IMR-90 (cell line): Measurements from ENCODE around the gene AP2M1. TPM values are rescaled to one million over a fixed set of nuclear protein-coding genes. Genes with fewer than 3 reads are reported as not detected.

Experiments used
- ATAC-seq: fragments of 200-7000 bp; cut with Tn5 transposase; 2 replicates; pipeline ENCODE4 v1.9.1; 2020; ENCODE audit warnings: low read depth, mild to moderate bottlenecking, moderate library complexity
- BruUV-seq: library from RNA; stranded (reverse); fragments of 400-500 nt; replicated peaks from 2 replicates; lab custom pipeline; 2021; lab: Mats Ljungman, UMichigan
- CTCF ChIA-PET: fragments of 300-600 bp; formaldehyde crosslinking; extraction: SDS; loops from one replicate; lab custom pipeline; 2021; ENCODE audit warnings: antibody characterized with exemption; lab: Yijun Ruan, JAX
- POLR2A ChIA-PET: fragments of 300-600 bp; sonication (Branson Sonifier 250); formaldehyde crosslinking; loops from one replicate; lab custom pipeline; 2022; ENCODE audit warnings: antibody characterized with exemption; ENCODE audit not compliant: unreplicated experiment; lab: Charles Lee
- DNase-seq: peaks from one replicate; pipeline ENCODE4 v3.0.0; 2013
- H2AFZ ChIP-seq: replicated peaks from 2 replicates; pipeline ENCODE3; 2013; ENCODE audit warnings: low read length, mild to moderate bottlenecking; ENCODE audit not compliant: poor library complexity
- H2AK5ac ChIP-seq: 2 replicates; pipeline ENCODE4 v1.6.1; 2013; ENCODE audit warnings: low read depth, low read length, inconsistent platforms
- H2AK9ac ChIP-seq: replicated peaks from 2 replicates; pipeline ENCODE3; 2013; ENCODE audit warnings: mild to moderate bottlenecking, low read depth, low read length, moderate library complexity; ENCODE audit not compliant: poor library complexity
- H2BK120ac ChIP-seq: 2 replicates; pipeline ENCODE4 v1.6.1; 2013; ENCODE audit warnings: low read depth, low read length, inconsistent platforms
- H2BK15ac ChIP-seq: 3 replicates; pipeline ENCODE4 v1.6.1; 2013; ENCODE audit warnings: low read depth, low read length, inconsistent platforms
- H2BK20ac ChIP-seq: 2 replicates; pipeline ENCODE4 v1.6.1; 2013; ENCODE audit warnings: low read depth, mild to moderate bottlenecking, inconsistent platforms, low read length, moderate library complexity
- H2BK5ac ChIP-seq: 2 replicates; pipeline ENCODE4 v1.6.1; 2013; ENCODE audit warnings: mild to moderate bottlenecking, low read depth, low read length, inconsistent platforms; ENCODE audit not compliant: poor library complexity, severe bottlenecking
- H3K14ac ChIP-seq: replicated peaks from 2 replicates; pipeline ENCODE4 v1.6.1; 2013; ENCODE audit warnings: low read depth, low read length, inconsistent platforms
- H3K18ac ChIP-seq: 2 replicates; pipeline ENCODE4 v1.6.1; 2013; ENCODE audit warnings: low read depth, low read length, control low read depth
- H3K23ac ChIP-seq: 2 replicates; pipeline ENCODE4 v1.6.1; 2013; ENCODE audit warnings: low read depth, low read length, inconsistent platforms
- H3K27ac ChIP-seq: 2 replicates; pipeline ENCODE4 v1.5.1; 2013; ENCODE audit warnings: mild to moderate bottlenecking, control low read depth, low read length; ENCODE audit not compliant: insufficient read depth
- H3K27me3 ChIP-seq: 2 replicates; pipeline ENCODE4 v1.6.1; 2013; ENCODE audit warnings: low read length; ENCODE audit not compliant: control insufficient read depth, insufficient read depth
- H3K36me3 ChIP-seq: 2 replicates; pipeline ENCODE4 v1.6.1; 2013; ENCODE audit warnings: low read length, mixed read lengths; ENCODE audit not compliant: control insufficient read depth, insufficient read depth
- H3K4ac ChIP-seq: 2 replicates; pipeline ENCODE4 v1.6.1; 2013; ENCODE audit warnings: low read depth, low read length, inconsistent platforms
- H3K4me1 ChIP-seq: 2 replicates; pipeline ENCODE4 v1.6.1; 2013; ENCODE audit warnings: low read length, mixed read lengths; ENCODE audit not compliant: control insufficient read depth, insufficient read depth
- H3K4me2 ChIP-seq: 2 replicates; pipeline ENCODE4 v1.6.1; 2013; ENCODE audit warnings: low read depth, mild to moderate bottlenecking, control low read depth, low read length, moderate library complexity
- H3K4me3 ChIP-seq: 2 replicates; pipeline ENCODE4 v1.5.1; 2013; ENCODE audit warnings: low read depth, mild to moderate bottlenecking, control low read depth, low read length, moderate library complexity; ENCODE audit not compliant: insufficient read depth
- H3K56ac ChIP-seq: 2 replicates; pipeline ENCODE4 v1.6.1; 2013; ENCODE audit warnings: low read length, inconsistent platforms; ENCODE audit not compliant: insufficient read depth; ENCODE audit errors: extremely low read depth
- H3K79me1 ChIP-seq, 2 experiments: 2 replicates each; pipeline ENCODE4 v1.6.1; 2013; ENCODE audit warnings: low read length in 2 of 2, inconsistent platforms in 1 of 2, low read depth in 1 of 2
- H3K9ac ChIP-seq: 2 replicates; pipeline ENCODE4 v1.6.1; 2013; ENCODE audit warnings: low read depth, low read length, control low read depth
- H3K9me1 ChIP-seq: 2 replicates; pipeline ENCODE4 v1.6.1; 2013; ENCODE audit warnings: low read length, inconsistent platforms; ENCODE audit not compliant: insufficient read depth
- H3K9me3 ChIP-seq: 2 replicates; pipeline ENCODE4 v1.6.1; 2013; ENCODE audit warnings: low read length; ENCODE audit not compliant: control insufficient read depth, insufficient read depth
- H4K20me1 ChIP-seq: 2 replicates; pipeline ENCODE4 v1.6.1; 2013; ENCODE audit warnings: low read length, inconsistent platforms; ENCODE audit not compliant: insufficient read depth
- H4K5ac ChIP-seq: 2 replicates; pipeline ENCODE4 v1.6.1; 2013; ENCODE audit warnings: mild to moderate bottlenecking, low read depth, low read length, control low read depth
- H4K8ac ChIP-seq, 2 experiments: 2 replicates each; pipeline ENCODE4 v1.6.1; 2013; ENCODE audit warnings: low read depth in 2 of 2, low read length in 2 of 2, control low read depth in 1 of 2, inconsistent platforms in 1 of 2
- H4K91ac ChIP-seq: 2 replicates; pipeline ENCODE4 v1.6.1; 2013; ENCODE audit warnings: low read depth, low read length, inconsistent platforms; ENCODE audit not compliant: insufficient read depth
- BHLHE40 ChIP-seq: fragments of 150-350 bp; IDR thresholded peaks from 2 replicates; pipeline ENCODE4 v1.6.1; 2016; ENCODE audit warnings: mild to moderate bottlenecking, low read depth, low read length
- CEBPB ChIP-seq: IDR thresholded peaks from 2 replicates; pipeline ENCODE4 v1.6.1; 2012; ENCODE audit warnings: low read depth, low read length, improper control_type of control experiment
- CTCF ChIP-seq: conservative IDR thresholded peaks from 2 replicates; pipeline ENCODE4 v1.5.1; 2012; ENCODE audit warnings: mild to moderate bottlenecking, low read depth, low read length, improper control_type of control experiment
- FOS ChIP-seq: fragments of 150-350 bp; IDR thresholded peaks from 2 replicates; pipeline ENCODE4 v1.6.1; 2016; ENCODE audit warnings: low read depth, low read length
- MAZ ChIP-seq: IDR thresholded peaks from 2 replicates; pipeline ENCODE4 v1.6.1; 2012; ENCODE audit warnings: low read depth, mild to moderate bottlenecking, low read length, improper control_type of control experiment, moderate library complexity, borderline replicate concordance
- MXI1 ChIP-seq: IDR thresholded peaks from 2 replicates; pipeline ENCODE4 v1.6.1; 2012; ENCODE audit warnings: low read depth, mild to moderate bottlenecking, low read length, moderate library complexity, borderline replicate concordance
- NFE2L2 ChIP-seq: fragments of 150-350 bp; IDR thresholded peaks from 2 replicates; pipeline ENCODE4 v1.6.1; 2016; ENCODE audit warnings: low read depth, mild to moderate bottlenecking, low read length
- POLR2A ChIP-seq: IDR thresholded peaks from 2 replicates; pipeline ENCODE4 v1.6.1; 2012; ENCODE audit warnings: mild to moderate bottlenecking, low read depth, low read length
- RAD21 ChIP-seq: IDR thresholded peaks from 2 replicates; pipeline ENCODE4 v1.6.1; 2012; ENCODE audit warnings: low read length, improper control_type of control experiment
- RFX5 ChIP-seq: IDR thresholded peaks from 2 replicates; pipeline ENCODE4 v1.8.0; 2012; ENCODE audit warnings: low read depth, mild to moderate bottlenecking, low read length, moderate library complexity
- USF2 ChIP-seq: fragments of 150-350 bp; IDR thresholded peaks from 2 replicates; pipeline ENCODE4 v1.6.1; 2017; ENCODE audit warnings: mild to moderate bottlenecking, antibody characterized with exemption, low read length, low read depth
- WGBS, 2 experiments: methylation state at CpG; one replicate each; pipeline versions ENCODE4 v1.1.5 to v1.1.7; 2013; ENCODE audit warnings: missing lambda C conversion rate in 2 of 2; ENCODE audit not compliant: insufficient read length in 1 of 2; ENCODE audit errors: extremely low coverage in 2 of 2; 5-methylcytosine and 5-hydroxymethylcytosine counted together
- dilution Hi-C: fragments of 300-500 bp; cut with HindIII; formaldehyde crosslinking; loops from one replicate; pipeline ENCODE4 v1.14.3; 2018; ENCODE audit warnings: low sequenced_read_pairs; ENCODE audit not compliant: unreplicated experiment
- in situ Hi-C: fragments of 300-500 bp; cut with MboI; formaldehyde crosslinking; loops from 3 replicates; pipeline ENCODE4 v1.14.3; 2019; ENCODE audit warnings: low sequenced_read_pairs, inconsistent platforms, mixed read lengths
- intact Hi-C: fragments of 100-400 bp; cut with micrococcal nuclease; formaldehyde crosslinking; loops from 2 replicates; pipeline ENCODE4 v1.10.0; 2022
- polyA plus RNA-seq, 3 experiments: library from polyadenylated mRNA; depleted of rRNA; stranded (reverse); fragments of >200 nt; gene quantifications; 2 replicates each; pipeline ENCODE4 v1.2.3, GENCODE V29; 2012; ENCODE audit warnings: low replicate concordance in 1 of 3
- total RNA-seq: library from RNA; depleted of rRNA; stranded (reverse); fragments of >200 nt; gene quantifications from 2 replicates; pipeline ENCODE4 v1.2.3, GENCODE V29; 2012

Gene AP2M1
- total and polyA plus RNA-seq, 2 of the 4 experiments (the other 2 are of a cell fraction), result 876 to 1,065 TPM

GRCh38 chr3:184183679-184184078, 9.0 kb downstream of the AP2M1 start:
- no peak overlapping the region for H2AK5ac ChIP-seq
- WGBS, 2 experiments, result no CpG with 5 or more reads among the region's 5 CpGs
- BruUV-seq, result TSS peak; percentile 76

More at GRCh38 chr3:184183679-184184078, 9.0 kb downstream of the AP2M1 start:
- Histone ChIP-seq H3K4ac (no peak overlapping the region), H2AFZ (no peak overlapping the region), H2BK20ac (no peak overlapping the region), H3K9ac (no peak overlapping the region), H2AK9ac (no peak overlapping the region), H3K9me3 (no peaks in the 10 kb centered on the region), H3K18ac (no peak overlapping the region), H3K4me2 (no peak overlapping the region), H2BK120ac (no peak overlapping the region), H3K56ac (no peak overlapping the region), H2BK5ac (no peak overlapping the region), H3K36me3 (peaks cover 65% of the 10 kb centered on the region), H3K4me3 (no peak overlapping the region), H3K79me1 (peaks cover 41 to 67% of the 10 kb centered on the region in 2 experiments), H3K23ac (no peak overlapping the region), H3K14ac (no peak overlapping the region), H4K20me1 (peaks cover 42% of the 10 kb centered on the region), H4K8ac (no peak overlapping the region), H4K5ac (no peak overlapping the region), H3K4me1 (peaks cover 3% of the 10 kb centered on the region; the same call in 1 of the 2 replicates), H4K91ac (no peak overlapping the region), H3K27ac (no peak overlapping the region), H3K9me1 (peaks cover 13% of the 10 kb centered on the region; the same call in 1 of the 2 replicates), H2BK15ac (no peak overlapping the region), H3K27me3 (no peaks in the 10 kb centered on the region)
- intact Hi-C loops, result no loop called here
- ATAC-seq (no peak), DNase-seq (no peak)
- dilution Hi-C loops, result no loop called here
- in situ Hi-C loops, result no loop called here
- ChIA-PET POLR2A (interaction anchor here (0.6 kb wide), 1 partner anchor 37 kb away, joined by 3 read pairs; no protein-coding TSS in a partner anchor), CTCF (interaction anchor here (0.6 kb wide), 1 partner anchor 34 kb away, joined by 5 read pairs; no protein-coding TSS in a partner anchor)
- TF ChIP-seq CEBPB, result no peak
- no peak for TF ChIP-seq NFE2L2
- no peak for TF ChIP-seq RFX5
- no peak for TF ChIP-seq POLR2A
- TF ChIP-seq FOS, result no peak
- TF ChIP-seq MAZ, result no peak
- no peak for TF ChIP-seq USF2
- TF ChIP-seq BHLHE40, result no peak
- no peak for TF ChIP-seq RAD21
- TF ChIP-seq MXI1, result no peak
- TF ChIP-seq CTCF, result no peak
